Measurements from ENCODE around the gene TLE2.
"Not testable (repeated sequence)": the region's sequence is repeated elsewhere in the genome, so short reads cannot be mapped to it uniquely, and the experiment has no call there.

Gene TLE2

GRCh38 chr19:2973229-2973628, 55.9 kb downstream of the TLE2 start:
- ChIA-PET CTCF (interaction anchor here (1.2 kb wide), 1 partner anchor 10 kb away, joined by 5 read pairs; no protein-coding TSS in a partner anchor), POLR2A (no interaction called here)
- no peaks in the 10 kb centered on the region for H3K36me3 ChIP-seq (ENCODE audit: control insufficient read depth in 4 of 4, insufficient read depth in 4 of 4, low read length in 3 of 4)
- peaks cover 4 to 38% (median 35%) of the 10 kb centered on the region in 4 experiments for H3K4me1 ChIP-seq (ENCODE audit: control extremely low read depth in 1 of 4, control insufficient read depth in 4 of 4, insufficient read depth in 4 of 4, low read length in 3 of 4)
- H3K27ac ChIP-seq (ENCODE audit: insufficient read depth in 1 of 2, low read depth in 1 of 2, low read length in 2 of 2, poor library complexity in 1 of 2, severe bottlenecking in 2 of 2) = no peak overlapping the region
- DNase-seq = no peak
- H3K9me3 ChIP-seq (ENCODE audit: control extremely low read depth in 1 of 5, control insufficient read depth in 4 of 5, insufficient read depth in 2 of 5, low read depth in 1 of 5, low read length in 4 of 5) = no peaks in the 10 kb centered on the region
- H3K4me3 ChIP-seq (ENCODE audit: control insufficient read depth in 1 of 7, extremely low read depth in 1 of 7, insufficient read depth in 4 of 7, low read depth in 2 of 7, low read length in 6 of 7) = no peak overlapping the region
- 90% methylated on average over 1 of the region's 8 CpGs for WGBS (ENCODE audit: insufficient coverage)
- peaks cover 0 to 4% (median 0%) of the 10 kb centered on the region in 5 experiments for H3K27me3 ChIP-seq (replicated peaks in 2 of 5; ENCODE audit: control insufficient read depth in 4 of 5, insufficient read depth in 5 of 5, low read length in 4 of 5)

GRCh38 chr19:2970201-2970835, 58.8 kb downstream of the TLE2 start:
- Histone ChIP-seq H3K27ac (ENCODE audit: insufficient read depth in 1 of 2, low read depth in 1 of 2, low read length in 2 of 2, poor library complexity in 1 of 2, severe bottlenecking in 2 of 2) (no peak overlapping the region), H3K27me3 (replicated peaks in 2 of 5; ENCODE audit: control insufficient read depth in 4 of 5, insufficient read depth in 5 of 5, low read length in 4 of 5) (no peaks in the 10 kb centered on the region), H3K4me1 (ENCODE audit: control extremely low read depth in 1 of 4, control insufficient read depth in 4 of 4, insufficient read depth in 4 of 4, low read length in 3 of 4) (peaks cover 0 to 23% (median 22%) of the 10 kb centered on the region in 4 experiments), H3K36me3 (ENCODE audit: control insufficient read depth in 4 of 4, insufficient read depth in 4 of 4, low read length in 3 of 4) (no peaks in the 10 kb centered on the region), H3K4me3 (ENCODE audit: control insufficient read depth in 1 of 7, extremely low read depth in 1 of 7, insufficient read depth in 4 of 7, low read depth in 2 of 7, low read length in 6 of 7) (no peak overlapping the region), H3K9me3 (ENCODE audit: control extremely low read depth in 1 of 5, control insufficient read depth in 4 of 5, insufficient read depth in 2 of 5, low read depth in 1 of 5, low read length in 4 of 5) (no peaks in the 10 kb centered on the region)
- ChIA-PET CTCF (interaction anchor here (0.9 kb wide), 1 partner anchor 8 kb away, joined by 3 read pairs; no protein-coding TSS in a partner anchor), POLR2A (interaction anchor here (0.6 kb wide), 1 partner anchor 129 kb away, joined by 3 read pairs; the partner anchor contains the start of gene ZNF555)
- no peak for DNase-seq
- 93% methylated on average over 9 of the region's 9 CpGs for WGBS (ENCODE audit: insufficient coverage)

DNA sequence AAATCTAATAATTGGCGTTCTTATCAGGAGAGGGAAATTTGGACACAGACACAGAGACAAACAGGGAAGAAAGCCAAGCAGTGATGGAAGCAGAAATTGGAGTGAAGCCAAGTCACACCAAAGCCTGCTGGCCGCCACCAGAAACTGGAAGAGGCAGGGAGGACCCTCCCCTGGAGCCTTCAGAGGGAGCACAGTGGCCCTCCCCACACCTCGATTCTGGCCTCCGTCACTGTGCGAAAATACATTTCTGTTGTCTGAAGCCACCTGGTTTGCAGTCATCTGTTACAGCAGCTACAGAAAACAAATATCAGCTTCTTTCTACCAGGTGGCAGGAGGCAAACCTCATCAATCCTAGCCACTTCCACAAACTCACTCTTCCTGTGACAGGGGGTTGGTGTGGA, 60.0 kb downstream of the TLE2 start:
- no peaks in the 10 kb centered on the region for H3K9me3 ChIP-seq (ENCODE audit: control extremely low read depth in 1 of 5, control insufficient read depth in 4 of 5, insufficient read depth in 2 of 5, low read depth in 1 of 5, low read length in 4 of 5)
- no peak overlapping the region for H3K4me3 ChIP-seq (ENCODE audit: control insufficient read depth in 1 of 7, extremely low read depth in 1 of 7, insufficient read depth in 4 of 7, low read depth in 2 of 7, low read length in 6 of 7)
- 40% methylated on average over 2 of the region's 5 CpGs for WGBS (ENCODE audit: insufficient coverage)
- DNase-seq = peak in 2 of 3 donors; percentile 60 to 71
- no peaks in the 10 kb centered on the region for H3K36me3 ChIP-seq (ENCODE audit: control insufficient read depth in 4 of 4, insufficient read depth in 4 of 4, low read length in 3 of 4)
- ChIA-PET CTCF (interaction anchor here (1.0 to 1.5 kb wide), 5 partner anchors 8 to 67 kb away, joined by 3 to 4 read pairs (median 4); no protein-coding TSS in a partner anchor), POLR2A (no interaction called here)
- no peak overlapping the region for H3K27ac ChIP-seq (ENCODE audit: insufficient read depth in 1 of 2, low read depth in 1 of 2, low read length in 2 of 2, poor library complexity in 1 of 2, severe bottlenecking in 2 of 2)
- peaks cover 0 to 12% (median 11%) of the 10 kb centered on the region in 4 experiments for H3K4me1 ChIP-seq (ENCODE audit: control extremely low read depth in 1 of 4, control insufficient read depth in 4 of 4, insufficient read depth in 4 of 4, low read length in 3 of 4)
- H3K27me3 ChIP-seq (replicated peaks in 2 of 5; ENCODE audit: control insufficient read depth in 4 of 5, insufficient read depth in 5 of 5, low read length in 4 of 5) = no peaks in the 10 kb centered on the region

GRCh38 chr19:2967972-2968371, 61.1 kb downstream of the TLE2 start:
- CTCF ChIA-PET = interaction anchor here (1.0 to 1.9 kb wide), 5 partner anchors 48 to 196 kb away, joined by 3 to 7 read pairs (median 3); no protein-coding TSS in a partner anchor
- no peak for DNase-seq
- H3K4me1 ChIP-seq (ENCODE audit: control extremely low read depth in 1 of 4, control insufficient read depth in 4 of 4, insufficient read depth in 4 of 4, low read length in 3 of 4) = peaks cover 0 to 12% (median 11%) of the 10 kb centered on the region in 4 experiments
- no peaks in the 10 kb centered on the region for H3K9me3 ChIP-seq (ENCODE audit: control extremely low read depth in 1 of 5, control insufficient read depth in 4 of 5, insufficient read depth in 2 of 5, low read depth in 1 of 5, low read length in 4 of 5)
- H3K4me3 ChIP-seq (ENCODE audit: control insufficient read depth in 1 of 7, extremely low read depth in 1 of 7, insufficient read depth in 4 of 7, low read depth in 2 of 7, low read length in 6 of 7) = no peak overlapping the region
- no peaks in the 10 kb centered on the region for H3K27me3 ChIP-seq (replicated peaks in 2 of 5; ENCODE audit: control insufficient read depth in 4 of 5, insufficient read depth in 5 of 5, low read length in 4 of 5)
- 96% methylated on average over 5 of the region's 8 CpGs for WGBS (ENCODE audit: insufficient coverage)
- H3K27ac ChIP-seq (ENCODE audit: insufficient read depth in 1 of 2, low read depth in 1 of 2, low read length in 2 of 2, poor library complexity in 1 of 2, severe bottlenecking in 2 of 2) = no peak overlapping the region
- POLR2A ChIA-PET = no interaction called here
- H3K36me3 ChIP-seq (ENCODE audit: control insufficient read depth in 4 of 4, insufficient read depth in 4 of 4, low read length in 3 of 4) = no peaks in the 10 kb centered on the region

DNA sequence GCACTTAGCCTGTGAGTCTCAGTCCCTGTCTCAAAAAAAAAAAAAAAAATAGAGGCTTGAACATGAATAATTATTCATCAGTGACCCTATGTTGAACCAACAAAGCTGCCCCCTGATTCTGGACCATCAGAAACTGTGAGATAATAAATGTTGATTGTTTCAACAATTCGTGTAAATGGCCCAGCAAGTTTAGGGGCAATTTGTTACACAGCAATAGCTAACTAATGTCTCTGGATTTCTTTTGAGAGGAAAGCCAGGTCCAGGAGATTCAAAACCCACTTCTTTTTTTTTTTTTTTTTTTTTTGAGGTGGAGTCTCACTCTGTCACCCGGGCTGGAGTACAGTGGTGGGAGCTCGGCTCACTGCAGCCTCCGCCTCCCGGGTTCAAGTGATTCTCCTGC, 64.2 kb downstream of the TLE2 start:
- ChIA-PET POLR2A (interaction anchor here (0.6 kb wide), 2 partner anchors 81 to 197 kb away, joined by 5 read pairs; no protein-coding TSS in a partner anchor), CTCF (interaction anchor here (0.6 to 11.4 kb wide), 8 partner anchors 48 to 341 kb away, joined by 3 to 134 read pairs (median 3); no protein-coding TSS in a partner anchor)
- WGBS (ENCODE audit: insufficient coverage) = 100% methylated on average over 4 of the region's 5 CpGs
- no peak for DNase-seq
- no peaks in the 10 kb centered on the region for H3K9me3 ChIP-seq (ENCODE audit: control extremely low read depth in 1 of 5, control insufficient read depth in 4 of 5, insufficient read depth in 2 of 5, low read depth in 1 of 5, low read length in 4 of 5)
- H3K27me3 ChIP-seq (replicated peaks in 2 of 5; ENCODE audit: control insufficient read depth in 4 of 5, insufficient read depth in 5 of 5, low read length in 4 of 5) = no peaks in the 10 kb centered on the region
- no peak overlapping the region for H3K27ac ChIP-seq (ENCODE audit: insufficient read depth in 1 of 2, low read depth in 1 of 2, low read length in 2 of 2, poor library complexity in 1 of 2, severe bottlenecking in 2 of 2)
- H3K36me3 ChIP-seq (ENCODE audit: control insufficient read depth in 4 of 4, insufficient read depth in 4 of 4, low read length in 3 of 4) = no peaks in the 10 kb centered on the region
- peaks cover 0 to 9% (median 5%) of the 10 kb centered on the region in 4 experiments for H3K4me1 ChIP-seq (ENCODE audit: control extremely low read depth in 1 of 4, control insufficient read depth in 4 of 4, insufficient read depth in 4 of 4, low read length in 3 of 4)
- no peak overlapping the region for H3K4me3 ChIP-seq (ENCODE audit: control insufficient read depth in 1 of 7, extremely low read depth in 1 of 7, insufficient read depth in 4 of 7, low read depth in 2 of 7, low read length in 6 of 7)

- POLR2A ChIA-PET; H3K9me3 ChIP-seq (ENCODE audit: control extremely low read depth in 1 of 5, control insufficient read depth in 4 of 5, insufficient read depth in 2 of 5, low read depth in 1 of 5, low read length in 4 of 5); H3K4me1 ChIP-seq (ENCODE audit: control extremely low read depth in 1 of 4, control insufficient read depth in 4 of 4, insufficient read depth in 4 of 4, low read length in 3 of 4); H3K36me3 ChIP-seq (ENCODE audit: control insufficient read depth in 4 of 4, insufficient read depth in 4 of 4, low read length in 3 of 4); H3K4me3 ChIP-seq (ENCODE audit: control insufficient read depth in 1 of 7, extremely low read depth in 1 of 7, insufficient read depth in 4 of 7, low read depth in 2 of 7, low read length in 6 of 7); H3K27me3 ChIP-seq (replicated peaks in 2 of 5; ENCODE audit: control insufficient read depth in 4 of 5, insufficient read depth in 5 of 5, low read length in 4 of 5); H3K27ac ChIP-seq (ENCODE audit: insufficient read depth in 1 of 2, low read depth in 1 of 2, low read length in 2 of 2, poor library complexity in 1 of 2, severe bottlenecking in 2 of 2); DNase-seq: not testable (repeated sequence)
- CTCF ChIA-PET = interaction anchor here (1.0 to 11.4 kb wide), 8 partner anchors 9 to 188 kb away, joined by 3 to 134 read pairs (median 5); no protein-coding TSS in a partner anchor
- 97% methylated on average over 8 of the region's 12 CpGs for WGBS (ENCODE audit: insufficient coverage)
Observed at GRCh38 chr19:2963631-2964030, 65.4 kb downstream of the TLE2 start.

GRCh38 chr19:2963122-2963521, 66.0 kb downstream of the TLE2 start:
- H3K4me1 ChIP-seq (ENCODE audit: control extremely low read depth in 1 of 4, control insufficient read depth in 4 of 4, insufficient read depth in 4 of 4, low read length in 3 of 4) = peaks cover 0 to 3% (median 0%) of the 10 kb centered on the region in 4 experiments
- no peaks in the 10 kb centered on the region for H3K27me3 ChIP-seq (replicated peaks in 2 of 5; ENCODE audit: control insufficient read depth in 4 of 5, insufficient read depth in 5 of 5, low read length in 4 of 5)
- no peak overlapping the region for H3K4me3 ChIP-seq (ENCODE audit: control insufficient read depth in 1 of 7, extremely low read depth in 1 of 7, insufficient read depth in 4 of 7, low read depth in 2 of 7, low read length in 6 of 7)
- 100% methylated on average over 1 of the region's 5 CpGs for WGBS (ENCODE audit: insufficient coverage)
- H3K27ac ChIP-seq (ENCODE audit: insufficient read depth in 1 of 2, low read depth in 1 of 2, low read length in 2 of 2, poor library complexity in 1 of 2, severe bottlenecking in 2 of 2) = no peak overlapping the region
- no peaks in the 10 kb centered on the region for H3K36me3 ChIP-seq (ENCODE audit: control insufficient read depth in 4 of 4, insufficient read depth in 4 of 4, low read length in 3 of 4)
- CTCF ChIA-PET = interaction anchor here (1.0 to 11.4 kb wide), 15 partner anchors 10 to 248 kb away, joined by 3 to 134 read pairs (median 4); no protein-coding TSS in a partner anchor
- H3K9me3 ChIP-seq (ENCODE audit: control extremely low read depth in 1 of 5, control insufficient read depth in 4 of 5, insufficient read depth in 2 of 5, low read depth in 1 of 5, low read length in 4 of 5) = no peaks in the 10 kb centered on the region
- DNase-seq = no peak
- POLR2A ChIA-PET = no interaction called here

All from common myeloid progenitor, CD34-positive (primary cell).